ENCODE data around the gene MRPS26.

MRPS26 gene

DNA sequence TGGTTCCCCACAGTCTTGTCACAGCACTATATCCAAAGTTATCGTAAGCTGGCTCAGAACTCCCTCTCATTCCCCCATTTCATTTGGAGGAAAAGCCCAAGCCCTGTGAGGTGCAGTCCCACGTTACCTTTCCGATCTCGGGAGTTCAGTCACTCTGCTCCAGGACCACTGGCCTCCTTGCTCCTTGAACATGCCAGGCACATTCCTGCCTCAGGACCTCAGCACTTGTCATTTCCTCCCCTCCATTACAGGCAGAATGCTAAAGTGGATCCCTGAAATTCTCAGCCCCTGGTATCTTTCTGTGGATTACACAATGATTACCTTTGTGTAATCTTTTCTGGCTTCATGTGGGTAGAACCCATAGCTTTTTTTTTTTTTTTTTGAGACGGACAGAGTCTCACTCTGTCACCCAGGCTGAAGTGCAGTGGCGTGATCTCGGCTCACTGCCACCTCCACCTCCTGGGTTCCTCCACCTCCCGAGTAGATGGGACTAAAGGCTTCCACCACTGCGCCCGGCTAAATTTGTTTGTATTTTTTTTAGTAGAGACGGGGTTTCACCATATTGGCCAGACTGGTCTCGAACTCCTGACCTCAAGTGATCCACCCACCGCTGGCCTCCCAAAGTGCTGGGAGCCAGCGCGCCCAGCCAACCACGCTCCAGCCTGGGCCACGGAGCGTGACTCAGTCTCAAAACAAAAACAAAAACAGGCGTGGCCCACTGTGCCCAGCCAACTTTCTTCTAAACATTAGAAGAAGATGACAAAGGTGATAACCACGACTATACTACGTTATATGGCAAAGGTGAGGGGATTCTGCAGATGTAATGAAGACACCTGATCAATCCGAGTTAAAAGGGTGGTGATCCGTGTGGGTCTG lies 21.5 kb downstream of the MRPS26 start:
- TF ChIP-seq GATA3 (IDR thresholded peaks at IDR 0.05; ENCODE audit: low read depth, low read length) (no peak), GATA2 (IDR thresholded peaks at IDR 0.05; ENCODE audit: low read depth, low read length) (no peak)

DNA sequence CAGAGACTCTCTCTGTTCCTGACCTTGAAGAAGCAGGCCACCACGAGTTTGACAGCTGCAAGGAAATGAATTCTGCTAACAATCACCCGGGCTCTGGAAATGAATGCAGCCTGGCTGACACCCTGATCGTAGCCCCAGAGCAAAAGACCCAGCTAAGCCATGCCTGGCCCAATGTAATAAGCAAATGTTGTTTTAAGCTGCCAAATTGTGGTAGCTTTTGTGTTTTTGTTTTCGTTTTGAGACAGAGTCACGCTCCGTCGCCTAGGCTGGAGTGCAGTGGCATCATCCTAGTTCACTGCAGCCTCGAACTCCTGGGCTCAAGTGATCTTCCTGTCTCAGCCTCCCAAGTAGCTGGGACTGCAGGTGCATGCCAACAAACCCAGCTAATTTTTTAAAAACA lies 22.2 kb downstream of the MRPS26 start:
- TF ChIP-seq GATA2 (IDR thresholded peaks at IDR 0.05; ENCODE audit: low read depth, low read length) (no peak), GATA3 (IDR thresholded peaks at IDR 0.05; ENCODE audit: low read depth, low read length) (no peak)

DNA sequence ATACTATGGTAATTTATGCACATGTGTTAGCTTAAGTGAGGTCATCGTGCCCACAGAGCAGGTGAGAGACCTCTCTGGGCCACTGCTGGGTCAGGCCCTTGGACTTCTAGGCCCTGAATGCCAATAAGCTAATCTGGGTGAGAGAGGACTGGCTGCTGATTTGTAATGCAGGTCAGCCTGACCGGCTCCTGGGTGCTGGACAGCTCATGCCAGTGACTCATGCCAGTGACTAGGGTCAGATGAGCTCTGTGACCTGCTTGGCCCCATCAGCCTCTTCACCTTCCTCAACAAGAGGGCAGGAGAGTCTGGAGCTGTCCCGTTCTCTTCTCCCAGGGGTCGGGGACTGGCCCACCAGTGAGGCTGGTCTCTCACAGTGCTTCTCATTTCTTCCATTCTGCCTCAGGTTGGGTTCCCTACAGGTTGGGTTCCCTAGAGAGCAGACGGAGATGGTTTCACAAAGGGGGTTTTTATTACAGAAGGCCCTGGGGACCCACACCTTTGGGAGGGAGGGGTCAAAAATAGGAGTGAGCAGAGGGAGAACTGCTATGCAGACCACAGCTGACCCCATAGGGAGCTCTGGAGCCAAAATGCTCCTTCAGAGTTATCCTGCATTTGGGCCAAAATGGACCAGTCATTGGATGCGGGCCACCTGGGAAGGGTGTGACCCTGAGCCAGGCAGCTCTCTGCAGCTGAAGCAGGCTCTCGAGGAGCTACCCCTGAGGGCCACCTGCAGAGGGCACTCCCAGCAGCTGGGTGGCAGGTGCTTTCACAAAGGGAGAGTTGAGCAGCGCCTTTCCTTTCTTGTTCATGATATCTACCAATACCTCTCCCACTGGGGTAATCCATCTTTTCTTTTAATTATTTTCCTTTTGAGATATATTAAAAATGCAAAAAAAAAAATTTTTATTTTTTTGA lies 23.4 kb downstream of the MRPS26 start:
- TF ChIP-seq GATA3 (IDR thresholded peaks at IDR 0.05; ENCODE audit: low read depth, low read length) (no peak), GATA2 (IDR thresholded peaks at IDR 0.05; ENCODE audit: low read depth, low read length) (no peak)

DNA sequence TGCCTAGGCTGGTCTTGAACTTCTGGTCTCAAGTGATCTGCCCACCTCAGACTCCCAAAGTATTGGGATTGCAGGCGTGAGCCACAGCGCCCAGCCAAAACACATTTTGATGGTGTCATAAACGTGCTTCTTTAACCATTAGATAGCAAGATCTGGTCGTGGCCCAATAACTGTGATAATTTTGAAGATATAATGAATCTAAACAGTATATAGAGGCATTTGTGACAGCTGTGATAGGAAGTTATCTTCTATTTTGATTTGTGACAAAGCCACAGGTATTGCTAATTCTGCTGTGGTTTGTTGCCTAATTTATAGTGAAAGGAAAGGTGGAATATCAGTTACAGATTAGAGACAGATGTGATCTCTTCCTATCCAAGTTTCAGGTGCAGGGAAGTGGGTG lies 24.9 kb downstream of the MRPS26 start:
- no peak for TF ChIP-seq GATA2 (IDR thresholded peaks at IDR 0.05; ENCODE audit: low read depth, low read length)
- TF ChIP-seq GATA3 (IDR thresholded peaks at IDR 0.05; ENCODE audit: low read depth, low read length), result no peak

DNA sequence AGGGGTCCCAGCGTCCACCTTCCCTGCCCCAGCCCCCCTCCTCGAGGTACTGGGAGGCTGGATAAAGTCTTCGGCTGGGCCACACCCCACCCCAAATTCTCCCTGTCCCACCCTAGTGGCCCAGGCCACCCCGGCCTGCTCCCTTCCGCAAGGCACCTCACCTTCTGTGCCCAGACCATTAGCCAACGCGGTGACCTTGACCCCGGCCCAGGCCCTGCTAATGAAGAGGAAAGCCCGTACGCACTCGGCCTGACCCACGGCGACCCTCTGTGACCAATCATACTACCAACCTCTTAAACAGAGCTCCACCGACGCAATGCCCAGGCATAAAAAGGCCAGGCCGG lies 25.4 kb downstream of the MRPS26 start:
- TF ChIP-seq GATA3 (IDR thresholded peaks at IDR 0.05; ENCODE audit: low read depth, low read length) (no peak), GATA2 (IDR thresholded peaks at IDR 0.05; ENCODE audit: low read depth, low read length) (no peak)

DNA sequence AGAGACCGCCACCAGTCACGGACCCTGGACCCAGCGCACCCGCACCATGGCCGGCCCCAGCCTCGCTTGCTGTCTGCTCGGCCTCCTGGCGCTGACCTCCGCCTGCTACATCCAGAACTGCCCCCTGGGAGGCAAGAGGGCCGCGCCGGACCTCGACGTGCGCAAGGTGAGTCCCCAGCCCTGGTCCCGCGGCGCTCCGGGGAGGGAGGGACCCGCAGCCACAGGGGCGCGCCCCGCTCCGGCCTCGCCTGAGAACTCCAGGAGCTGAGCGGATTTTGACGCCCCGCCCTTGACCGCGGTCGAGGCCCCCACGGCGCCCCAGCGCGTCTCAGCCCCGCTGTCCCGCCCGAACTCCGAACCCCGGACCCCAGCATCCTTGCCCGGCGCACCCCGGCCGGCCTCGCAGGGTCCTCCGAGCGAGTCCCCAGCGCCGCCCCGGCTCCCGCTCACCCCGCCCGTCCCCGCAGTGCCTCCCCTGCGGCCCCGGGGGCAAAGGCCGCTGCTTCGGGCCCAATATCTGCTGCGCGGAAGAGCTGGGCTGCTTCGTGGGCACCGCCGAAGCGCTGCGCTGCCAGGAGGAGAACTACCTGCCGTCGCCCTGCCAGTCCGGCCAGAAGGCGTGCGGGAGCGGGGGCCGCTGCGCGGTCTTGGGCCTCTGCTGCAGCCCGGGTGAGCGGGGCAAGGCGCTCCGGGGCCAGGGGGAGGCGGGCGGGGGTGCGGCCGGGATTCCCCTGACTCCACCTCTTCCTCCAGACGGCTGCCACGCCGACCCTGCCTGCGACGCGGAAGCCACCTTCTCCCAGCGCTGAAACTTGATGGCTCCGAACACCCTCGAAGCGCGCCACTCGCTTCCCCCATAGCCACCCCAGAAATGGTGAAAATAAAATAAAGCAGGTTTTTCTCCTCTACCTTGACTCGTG lies 26.0 kb downstream of the MRPS26 start, which contains the start of gene OXT:
Gene OXT, plus strand, starts transcription at position 11 of the 920 bp plus-strand sequence. Its CDS starts 36 bp downstream, at position 47.
- TF ChIP-seq GATA2 (IDR thresholded peaks at IDR 0.05; ENCODE audit: low read depth, low read length) (no peak), GATA3 (IDR thresholded peaks at IDR 0.05; ENCODE audit: low read depth, low read length) (no peak)

DNA sequence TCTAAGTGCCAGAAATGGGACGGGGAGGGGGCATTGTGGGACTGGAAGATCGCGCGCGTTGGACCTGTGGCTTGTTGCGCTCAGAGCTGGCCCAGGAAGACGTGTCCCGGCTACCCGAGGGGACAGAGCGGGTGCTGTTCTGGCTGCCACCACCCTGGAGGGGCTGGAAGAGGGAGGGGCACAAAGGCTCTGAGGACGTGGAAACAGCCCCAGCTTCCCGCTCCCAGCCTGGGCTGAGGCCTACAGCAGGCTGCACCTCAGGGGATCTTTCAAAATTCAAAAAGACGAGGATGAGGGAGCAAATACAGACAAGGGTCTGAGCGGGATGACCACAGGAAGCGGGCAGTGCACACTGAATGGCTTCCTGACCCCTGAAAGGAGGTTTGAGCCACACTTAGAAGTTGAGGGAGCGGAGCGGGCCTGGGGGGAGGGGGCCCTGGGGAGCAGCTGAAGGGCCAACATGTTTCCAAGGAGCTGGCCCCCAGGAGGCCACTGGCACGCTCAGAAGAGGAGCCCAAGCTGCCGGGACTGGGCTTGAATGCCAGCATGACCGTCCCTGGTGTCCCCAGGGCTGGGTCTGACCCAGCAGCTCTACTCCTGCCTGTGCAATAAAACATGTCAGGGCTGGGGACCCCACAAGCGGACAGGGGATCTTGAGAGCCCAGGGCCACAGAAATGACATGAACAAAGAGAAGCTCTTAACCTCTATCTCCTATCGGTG lies 26.8 kb downstream of the MRPS26 start:
- TF ChIP-seq GATA2 (IDR thresholded peaks at IDR 0.05; ENCODE audit: low read depth, low read length) (no peak), GATA3 (IDR thresholded peaks at IDR 0.05; ENCODE audit: low read depth, low read length) (no peak)

DNA sequence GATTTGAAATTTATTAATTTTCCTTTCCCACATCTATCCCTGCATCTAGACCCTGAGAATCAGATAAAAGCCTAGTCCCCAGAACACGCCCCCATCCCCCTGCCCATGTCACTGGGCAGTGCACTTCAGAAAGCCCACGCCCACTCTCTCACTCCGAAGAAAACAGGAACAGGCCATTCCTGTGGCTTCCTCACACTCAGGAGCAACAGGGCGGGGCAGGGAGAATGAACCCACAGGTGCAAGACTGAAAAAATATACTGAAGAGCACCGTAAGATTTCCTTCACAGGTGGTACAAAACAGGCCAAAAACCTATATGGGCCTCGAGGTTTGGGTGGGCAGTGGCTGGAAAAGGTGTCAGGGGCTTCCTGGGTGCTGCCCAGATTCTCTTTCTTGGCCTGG lies 29.0 kb downstream of the MRPS26 start:
- TF ChIP-seq GATA2 (IDR thresholded peaks at IDR 0.05; ENCODE audit: low read depth, low read length) (no peak), GATA3 (IDR thresholded peaks at IDR 0.05; ENCODE audit: low read depth, low read length) (no peak)

DNA sequence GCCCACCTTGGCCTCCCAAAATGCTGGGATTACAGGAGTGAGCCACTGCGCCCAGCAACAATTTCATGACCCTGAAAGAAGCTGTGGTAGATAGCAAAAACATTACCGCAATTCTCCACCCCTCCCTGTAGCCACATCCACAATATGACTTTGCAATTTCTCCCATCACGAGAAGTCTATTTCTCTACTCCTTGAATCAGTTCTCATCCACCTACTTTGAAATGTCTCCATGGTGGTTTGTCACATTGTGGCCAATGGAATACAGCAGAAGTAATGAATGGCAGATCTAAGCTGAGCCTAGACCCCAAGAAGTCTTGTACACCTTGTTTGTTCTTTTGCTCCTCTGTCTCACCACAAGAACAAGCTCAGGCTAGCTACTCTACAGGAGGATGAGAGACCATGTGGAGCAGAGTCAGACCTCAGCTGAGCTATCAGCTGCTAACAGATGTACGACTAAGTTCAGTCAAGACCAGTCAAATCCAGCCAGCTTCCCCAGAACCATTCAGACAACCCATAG lies 31.8 kb downstream of the MRPS26 start:
- TF ChIP-seq GATA2 (IDR thresholded peaks at IDR 0.05; ENCODE audit: low read depth, low read length), result no peak
- no peak for TF ChIP-seq GATA3 (IDR thresholded peaks at IDR 0.05; ENCODE audit: low read depth, low read length)

DNA sequence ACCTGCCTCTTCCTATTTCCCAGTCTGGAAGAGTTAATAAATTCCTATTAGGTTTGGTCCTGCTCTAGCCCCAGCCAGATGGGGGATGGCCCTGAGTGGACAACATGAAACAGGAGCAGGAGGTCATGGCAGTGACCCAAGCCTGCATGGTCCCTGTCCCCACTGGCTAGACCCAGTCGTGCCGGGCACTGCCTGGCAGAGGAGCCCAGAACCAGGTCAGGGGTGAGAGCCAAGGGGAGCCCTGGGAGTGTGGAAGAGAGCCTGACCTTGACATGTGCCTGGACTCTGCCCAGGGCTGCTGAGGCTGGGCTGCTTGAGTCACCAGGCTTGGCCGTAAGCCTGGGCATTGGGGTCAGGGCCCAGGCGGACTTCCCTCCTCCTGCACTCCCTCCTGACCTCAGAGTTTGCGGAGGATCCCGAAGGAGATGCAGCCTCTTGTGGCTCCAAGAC lies 35.1 kb downstream of the MRPS26 start:
- TF ChIP-seq GATA2 (IDR thresholded peaks at IDR 0.05; ENCODE audit: low read depth, low read length), result no peak
- no peak for TF ChIP-seq GATA3 (IDR thresholded peaks at IDR 0.05; ENCODE audit: low read depth, low read length)

DNA sequence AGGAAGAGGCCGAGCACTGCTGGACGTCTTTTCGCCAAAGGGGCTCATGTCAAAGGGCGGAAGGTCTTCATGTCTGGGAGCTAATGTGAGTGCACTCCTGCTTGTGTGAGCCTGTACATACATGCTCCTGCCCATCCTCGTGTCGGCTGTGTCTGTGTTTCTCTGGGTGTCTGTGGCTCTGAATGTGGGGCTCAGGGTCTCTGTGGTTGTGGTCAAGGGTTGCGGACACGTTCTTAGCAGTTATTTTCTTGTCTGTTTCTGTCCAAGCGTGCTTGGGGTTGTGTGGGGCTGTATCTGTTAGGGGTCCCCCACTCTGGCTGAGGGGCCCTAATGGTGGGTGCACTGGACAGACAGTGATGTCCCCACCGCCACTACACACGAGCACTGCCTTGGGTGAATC lies 35.8 kb downstream of the MRPS26 start:
- no peak for TF ChIP-seq GATA2 (IDR thresholded peaks at IDR 0.05; ENCODE audit: low read depth, low read length)
- TF ChIP-seq GATA3 (IDR thresholded peaks at IDR 0.05; ENCODE audit: low read depth, low read length), result no peak

DNA sequence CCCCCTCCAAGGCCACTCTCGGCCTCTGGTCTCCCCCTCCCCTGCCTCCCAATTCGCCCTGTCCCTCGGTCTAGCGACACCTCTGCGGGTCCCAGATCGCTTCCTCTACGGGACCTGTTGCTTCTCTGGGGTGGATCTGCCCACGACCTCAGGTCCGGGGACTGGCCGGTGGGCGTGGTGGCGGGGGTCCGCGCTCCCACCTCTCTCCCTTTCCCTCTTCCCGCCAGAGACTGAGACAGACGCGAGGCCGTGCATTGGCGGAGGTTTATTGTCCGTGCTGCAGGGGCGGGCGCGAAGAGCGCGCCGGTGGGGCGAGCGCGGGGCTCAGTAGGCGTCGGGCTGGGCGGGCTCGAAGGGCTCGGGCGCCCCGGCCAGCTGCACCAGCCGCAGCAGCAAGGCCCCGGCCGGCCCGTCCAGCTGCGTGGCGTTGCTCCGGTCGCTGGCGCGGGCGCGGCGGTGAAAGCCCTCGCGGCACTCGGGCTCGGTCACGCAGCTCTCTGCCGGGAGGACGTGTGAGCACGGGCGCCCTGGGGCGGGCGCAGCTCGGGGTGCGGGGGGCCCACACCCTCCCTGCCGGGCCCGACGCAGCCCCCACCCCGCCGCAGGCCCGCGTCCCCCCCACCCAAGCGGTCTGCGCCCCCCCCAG lies 36.6 kb downstream of the MRPS26 start:
- TF ChIP-seq GATA3 (IDR thresholded peaks at IDR 0.05; ENCODE audit: low read depth, low read length) (no peak), GATA2 (IDR thresholded peaks at IDR 0.05; ENCODE audit: low read depth, low read length) (no peak)

Measured in SH-SY5Y (cell line).